Mammary epithelial cell (primary cell): Measurements from ENCODE around the gene KPNB1.

Source experiments
- CTCF ChIP-seq, 2 donors: IDR thresholded peaks in 1 of 2; conservative IDR thresholded peaks in 1 of 2; 2 replicates each; pipeline ENCODE4 v1.5.1; 2011 to 2012; ENCODE audit warnings: inconsistent platforms in 2 of 2, low read length in 2 of 2, mild to moderate bottlenecking in 2 of 2, control low read depth in 1 of 2, low read depth in 1 of 2; ENCODE audit not compliant: insufficient read depth in 1 of 2; ENCODE audit errors: extremely low read depth in 1 of 2
- EZH2 ChIP-seq: IDR thresholded peaks from 2 replicates; pipeline ENCODE4 v1.6.1; 2012; ENCODE audit warnings: low read length, inconsistent platforms, borderline replicate concordance

DNA sequence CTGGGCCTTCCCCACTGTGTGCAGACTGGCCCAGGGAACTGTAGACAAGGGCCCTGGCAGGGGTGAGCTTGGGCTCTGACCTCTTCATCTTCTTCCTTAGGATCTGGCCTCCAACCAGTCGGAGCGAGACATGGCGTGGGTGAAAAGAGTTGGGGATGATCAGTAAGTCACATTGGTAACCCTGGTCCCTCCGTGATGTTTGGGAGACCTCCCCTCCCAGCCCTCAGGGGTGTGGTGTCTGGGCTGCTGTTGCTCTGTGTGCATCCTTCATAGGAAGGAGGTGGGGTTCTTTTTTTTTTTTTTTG, 49.8 kb downstream of the KPNB1 start:
- TF ChIP-seq CTCF (conservative IDR thresholded peaks at IDR 0.05 in 1 of 2, IDR thresholded peaks at IDR 0.05 in 1 of 2; ENCODE audit: extremely low read depth in 1 of 2, insufficient read depth in 1 of 2, low read depth in 1 of 2, low read length in 2 of 2), result no peak
- no peak for TF ChIP-seq EZH2
